HepG2 (cell line): ENCODE data around the gene SREBF1.

Source experiments
- CTCF ChIP-seq: sonication (generic); formaldehyde crosslinking; IDR thresholded peaks from 2 replicates; pipeline ENCODE4 v1.5.0; 2020; ENCODE audit warnings: mild to moderate bottlenecking, missing genetic modification reagents, moderate library complexity
- ELF4 ChIP-seq: sonication (generic); formaldehyde crosslinking; IDR thresholded peaks from 2 replicates; pipeline ENCODE4 v1.5.0; 2020; ENCODE audit warnings: missing genetic modification reagents, mild to moderate bottlenecking, moderate library complexity, borderline replicate concordance
- IKZF1 ChIP-seq: fragments of 450-650 bp; IDR thresholded peaks from 2 replicates; pipeline ENCODE4 v1.7.1; 2016
- IKZF4 ChIP-seq: sonication (generic); formaldehyde crosslinking; IDR thresholded peaks from 2 replicates; pipeline ENCODE4 v1.5.1; 2020; ENCODE audit warnings: borderline replicate concordance, mild to moderate bottlenecking, low read depth, missing genetic modification reagents; ENCODE audit errors: not compliant biosample characterization
- JARID2 ChIP-seq: sonication (generic); formaldehyde crosslinking; IDR thresholded peaks from 2 replicates; pipeline ENCODE4 v1.8.1; 2023; ENCODE audit warnings: missing genetic modification reagents, inconsistent platforms; ENCODE audit not compliant: insufficient replicate concordance
- MAFG ChIP-seq: sonication (generic); formaldehyde crosslinking; IDR thresholded peaks from 2 replicates; pipeline ENCODE4 v1.5.1; 2020; ENCODE audit warnings: mild to moderate bottlenecking, missing genetic modification reagents
- MAX ChIP-seq: IDR thresholded peaks from 2 replicates; pipeline ENCODE4 v1.6.1; 2012; ENCODE audit warnings: inconsistent platforms
- NCOA2 ChIP-seq: sonication (generic); formaldehyde crosslinking; IDR thresholded peaks from 2 replicates; pipeline ENCODE4 v1.8.0; 2022; ENCODE audit warnings: inconsistent platforms
- NFKBIZ ChIP-seq: IDR thresholded peaks from 2 replicates; pipeline ENCODE4 v1.6.1; 2018; ENCODE audit warnings: missing genetic modification reagents, missing compliant biosample characterization
- POLR2A ChIP-seq, 2 experiments: IDR thresholded peaks; 2 replicates each; pipeline ENCODE4 v1.6.1; 2011; ENCODE audit warnings: low read depth in 2 of 2, low read length in 2 of 2, mild to moderate bottlenecking in 1 of 2, moderate library complexity in 1 of 2; ENCODE audit not compliant: insufficient read depth in 1 of 2
- RFX1 ChIP-seq: fragments of 450-650 bp; IDR thresholded peaks from 2 replicates; pipeline ENCODE4 v1.6.1; 2017
- ZNF577 ChIP-seq: sonication (generic); formaldehyde crosslinking; IDR thresholded peaks from 2 replicates; pipeline ENCODE4 v1.4.0; 2020; ENCODE audit warnings: mild to moderate bottlenecking, low read depth, missing genetic modification reagents, borderline replicate concordance
- ZNF678 ChIP-seq: sonication (generic); formaldehyde crosslinking; IDR thresholded peaks from 2 replicates; pipeline ENCODE4 v1.4.0; 2020; ENCODE audit warnings: mild to moderate bottlenecking, missing genetic modification reagents
- ZNF747 ChIP-seq: sonication (generic); formaldehyde crosslinking; IDR thresholded peaks from 2 replicates; pipeline ENCODE4 v1.8.1; 2023; ENCODE audit warnings: missing genetic modification reagents, mild to moderate bottlenecking, borderline replicate concordance

DNA sequence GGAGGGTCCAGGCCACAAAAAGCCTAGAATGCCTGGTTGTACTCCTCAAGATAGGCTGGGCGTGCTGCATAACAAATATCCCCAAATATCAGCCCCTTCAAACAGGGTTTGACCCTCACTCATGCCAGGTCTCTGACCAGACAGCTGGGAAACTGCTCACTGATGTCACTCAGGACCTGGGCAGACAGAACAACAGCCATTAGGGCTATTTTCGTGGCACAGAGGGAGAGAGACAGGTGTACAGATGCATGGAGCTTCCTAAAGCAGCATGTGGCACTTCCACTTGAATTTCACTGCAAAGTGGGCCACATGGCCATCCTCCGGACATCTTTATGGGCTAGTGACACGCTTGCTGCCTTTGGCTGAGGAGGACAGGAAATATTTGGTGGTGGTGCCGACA is 73.1 kb downstream of the SREBF1 start:
- TF ChIP-seq ELF4 (CRISPR knock-in tag): no peak
- no peak for TF ChIP-seq IKZF4 (CRISPR knock-in tag)
- TF ChIP-seq NCOA2 (CRISPR knock-in tag): no peak
- TF ChIP-seq ZNF678 (CRISPR knock-in tag): no peak
- TF ChIP-seq RFX1: no peak
- no peak for TF ChIP-seq ZNF747 (CRISPR knock-in tag)
- TF ChIP-seq NFKBIZ (CRISPR knock-in tag): no peak
- TF ChIP-seq JARID2 (CRISPR knock-in tag): no peak
- TF ChIP-seq ZNF577 (CRISPR knock-in tag): no peak
- TF ChIP-seq IKZF1: no peak
- TF ChIP-seq CTCF (CRISPR knock-in tag): no peak
- no peak for TF ChIP-seq MAFG (CRISPR knock-in tag)
- TF ChIP-seq MAX: no peak
- TF ChIP-seq POLR2A (IDR thresholded peaks at IDR 0.05; ENCODE audit: insufficient read depth in 1 of 2, low read depth in 2 of 2, low read length in 2 of 2): no peak
